NOMO-1 treated with DMSO at 0.1 percent for 48 hours (cell line): Measurements from ENCODE around the gene ZNF227.
A peak's percentile ranks its signal among the peaks of the same experiment; 100 is the strongest.
"Not testable (repeated sequence)": the region's sequence is repeated elsewhere in the genome, so short reads cannot be mapped to it uniquely, and the experiment has no call there.

Experiments used
- DNase-seq: peaks from one replicate; lab custom pipeline; 2025; ENCODE audit not compliant: unreplicated experiment; lab: John Stamatoyannopoulos, UW

ZNF227 gene

DNA sequence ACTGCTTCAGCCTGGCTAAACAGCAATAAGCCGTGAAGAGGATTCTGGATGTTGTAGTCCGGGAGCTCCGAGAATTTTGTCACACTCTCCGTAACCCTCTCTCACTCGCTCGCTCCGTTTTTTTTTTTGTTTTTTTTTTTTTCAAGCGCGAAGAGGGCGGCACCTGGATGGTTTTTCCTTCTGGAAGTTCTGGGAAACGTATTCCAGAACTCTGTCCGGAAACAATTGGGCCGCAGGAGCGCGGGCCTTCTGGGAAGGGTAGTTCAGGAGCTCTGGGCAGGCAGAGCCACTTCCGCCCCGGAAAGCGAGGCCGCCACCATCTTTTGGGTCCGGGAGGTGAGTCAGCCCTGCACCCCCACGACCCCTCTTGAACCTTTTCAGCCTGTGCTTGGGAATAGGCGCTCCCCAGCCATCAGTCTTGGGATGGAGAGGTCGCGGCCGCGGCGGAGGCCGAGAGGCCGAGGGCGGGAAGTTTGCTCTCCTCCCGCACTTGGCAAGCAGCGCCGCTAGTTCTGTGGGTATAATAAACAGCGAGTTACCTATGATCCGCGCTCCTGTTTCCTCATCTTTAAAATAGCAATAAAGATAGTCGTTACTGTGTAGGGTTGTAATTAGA is at the start of gene ZNF227:
Gene ZNF227, plus strand, starts transcription at position 283 of the 616 bp plus-strand sequence. CDS start 5,261 bp downstream, outside the sequence.
- DNase-seq: peak; percentile 69

DNA sequence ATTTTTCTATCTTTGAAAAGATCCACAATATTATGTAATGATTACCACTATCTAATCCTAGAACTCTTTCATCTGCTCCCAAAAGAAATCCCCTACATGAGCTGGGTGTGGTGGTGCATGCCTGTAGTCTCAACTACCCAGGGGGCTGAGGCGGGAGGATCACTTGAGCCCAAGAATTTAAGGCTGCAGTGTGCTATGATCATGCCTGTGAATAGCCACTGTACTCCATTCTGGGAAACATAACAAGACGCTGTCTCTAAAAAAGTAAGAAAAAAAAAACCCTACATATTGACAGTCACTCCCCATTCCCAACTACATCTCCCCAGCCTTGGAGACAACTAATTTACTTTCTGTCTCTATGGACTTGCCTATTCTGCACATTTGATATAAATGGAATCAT is 48.5 kb upstream of the ZNF227 start:
- DNase-seq: no peak

DNA sequence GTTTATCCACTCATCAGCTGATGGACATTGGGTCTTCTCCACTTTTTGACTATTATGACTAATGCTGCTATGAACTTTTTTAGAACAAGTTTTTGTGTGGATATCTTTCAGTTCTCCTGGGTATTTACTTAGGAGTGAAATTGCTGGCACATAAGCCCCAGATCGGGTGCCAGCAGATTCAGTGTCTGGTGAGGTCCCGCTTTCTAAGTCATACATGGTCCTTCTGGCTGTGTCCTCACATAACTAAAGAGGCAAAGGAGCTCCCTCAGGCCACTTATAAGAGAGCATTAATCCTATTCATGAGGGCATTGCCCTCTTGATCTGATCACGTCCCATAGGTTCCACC is 48.0 kb upstream of the ZNF227 start:
- no peak for DNase-seq

DNA sequence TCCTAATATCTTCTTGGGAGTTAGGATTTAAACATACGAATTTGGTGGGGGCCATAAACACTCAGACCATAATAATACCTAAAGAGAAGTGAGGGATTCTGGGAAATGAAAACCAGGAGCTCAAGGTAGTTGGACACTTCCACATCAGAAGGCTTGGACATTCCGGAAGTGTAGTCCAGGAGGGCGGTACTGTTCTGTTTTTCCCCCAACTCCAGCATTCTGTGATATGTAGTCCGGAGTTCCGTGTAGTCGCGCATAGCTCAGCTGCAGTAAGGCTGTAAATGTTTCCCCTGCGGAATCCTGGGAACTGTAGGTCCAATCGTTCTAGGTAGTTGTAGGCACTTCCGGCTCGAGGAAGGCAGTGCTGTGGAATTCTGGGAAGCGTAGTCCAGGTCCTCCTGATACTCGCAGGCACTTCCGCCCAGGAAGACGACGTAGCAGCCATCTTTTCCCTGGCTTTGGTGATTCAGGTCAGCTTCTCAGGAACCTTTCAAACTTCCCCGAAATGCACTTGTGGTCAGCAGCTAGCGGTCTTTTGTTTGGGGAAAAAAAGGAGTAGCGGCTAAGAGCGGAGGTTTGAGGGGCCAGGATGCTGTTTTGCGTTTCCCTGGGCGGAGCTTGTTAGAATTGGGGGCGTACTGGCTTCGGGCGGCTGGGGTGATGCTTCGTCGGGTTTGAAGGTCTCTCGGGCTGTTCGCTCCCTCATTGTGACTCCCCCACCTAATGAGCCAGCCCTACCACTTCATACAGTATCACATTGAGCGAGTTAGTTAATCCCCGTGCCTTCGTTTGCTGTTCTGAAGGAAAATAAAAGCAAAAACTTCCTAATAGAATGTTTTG is 47.4 kb upstream of the ZNF227 start, which contains the start of gene ZNF226:
Gene ZNF226, plus strand, starts transcription at position 428 of the 840 bp plus-strand sequence. CDS start 4,981 bp downstream, outside the sequence.
- DNase-seq: peak; percentile 97

DNA sequence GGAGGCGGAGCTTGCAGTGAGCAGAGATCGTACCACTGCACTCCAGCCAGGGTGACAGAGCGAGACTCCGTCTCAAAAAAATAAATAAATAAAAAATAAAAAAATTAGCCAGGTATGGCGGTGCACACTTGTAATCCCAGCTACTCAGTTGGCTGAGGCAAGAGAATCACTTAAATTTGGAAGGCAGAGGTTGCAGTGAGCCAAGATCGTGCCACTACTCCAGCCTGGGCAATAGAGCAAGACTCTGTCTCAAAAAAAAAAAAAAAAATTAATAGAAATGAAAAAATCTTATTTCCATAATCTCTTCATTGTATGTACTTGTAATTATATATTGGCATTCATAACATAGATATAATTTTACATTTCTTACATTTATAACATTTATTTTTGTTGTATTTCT is 41.7 kb upstream of the ZNF227 start:
- not testable (repeated sequence) for DNase-seq

DNA sequence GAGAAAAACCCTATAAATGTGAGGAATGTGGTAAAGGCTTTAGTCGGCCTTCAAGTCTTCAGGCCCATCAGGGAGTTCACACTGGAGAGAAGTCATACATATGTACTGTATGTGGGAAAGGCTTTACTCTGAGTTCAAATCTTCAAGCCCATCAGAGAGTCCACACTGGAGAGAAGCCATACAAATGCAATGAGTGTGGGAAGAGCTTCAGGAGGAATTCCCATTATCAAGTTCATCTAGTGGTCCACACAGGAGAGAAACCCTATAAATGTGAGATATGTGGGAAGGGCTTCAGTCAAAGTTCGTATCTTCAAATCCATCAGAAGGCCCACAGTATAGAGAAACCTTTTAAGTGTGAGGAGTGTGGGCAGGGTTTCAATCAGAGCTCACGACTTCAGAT is 35.7 kb upstream of the ZNF227 start:
- DNase-seq: no peak

DNA sequence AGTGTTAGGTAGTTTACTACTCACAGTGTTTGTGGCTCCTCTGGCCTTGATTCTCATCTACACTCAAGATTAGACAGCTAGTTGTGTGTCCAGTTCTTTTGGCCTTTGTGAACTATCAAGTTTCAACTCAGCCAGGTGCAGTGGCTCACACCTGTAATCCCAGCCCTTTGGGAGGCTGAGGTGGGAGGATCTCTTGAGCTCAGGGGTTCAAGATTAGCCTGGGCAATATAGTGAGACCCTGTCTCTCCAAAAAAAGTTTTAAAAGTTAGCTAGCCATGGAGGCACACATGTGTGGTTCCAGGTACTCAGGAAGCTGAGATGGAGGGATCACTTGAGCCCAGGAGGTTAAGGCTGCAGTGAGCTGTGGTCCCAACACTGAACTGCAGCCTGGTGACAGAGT is 31.4 kb upstream of the ZNF227 start:
- no peak for DNase-seq

DNA sequence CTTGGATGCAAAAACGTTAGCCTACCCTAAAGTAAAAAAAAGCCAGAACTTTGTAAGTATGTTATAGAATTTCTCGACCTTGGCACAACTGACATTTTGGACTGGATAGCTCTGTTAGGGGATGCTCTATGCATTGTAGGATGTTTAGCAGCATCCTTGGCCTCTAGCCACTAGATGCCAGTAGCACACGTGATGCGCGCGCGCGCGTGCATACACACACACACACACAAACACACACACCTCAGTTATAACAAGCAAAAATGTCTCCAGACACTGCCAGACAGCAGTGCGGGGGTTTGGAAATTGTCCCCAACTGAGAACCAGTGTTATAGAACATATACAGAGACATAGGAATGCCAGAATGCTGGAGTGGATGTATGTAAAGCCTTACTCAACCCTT is 30.2 kb upstream of the ZNF227 start:
- DNase-seq: no peak

DNA sequence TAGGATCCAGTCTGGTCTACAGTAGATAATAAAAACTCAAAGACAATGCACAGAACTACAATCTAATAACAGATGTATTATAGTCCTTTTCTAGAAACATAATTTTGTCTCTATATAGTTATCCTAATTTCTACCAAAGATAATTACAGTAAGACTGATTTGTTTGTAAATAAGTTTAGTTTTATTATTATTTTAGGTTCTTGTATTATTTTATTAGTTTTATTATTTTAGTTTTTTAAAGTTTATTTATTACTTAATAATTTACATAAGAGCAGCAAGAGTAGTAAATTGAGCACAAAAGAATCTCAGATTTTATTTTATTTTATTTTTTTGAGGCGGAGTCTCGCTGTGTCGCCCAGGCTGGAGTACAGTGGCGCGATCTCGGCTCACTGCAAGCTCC is 22.3 kb upstream of the ZNF227 start:
- no peak for DNase-seq

DNA sequence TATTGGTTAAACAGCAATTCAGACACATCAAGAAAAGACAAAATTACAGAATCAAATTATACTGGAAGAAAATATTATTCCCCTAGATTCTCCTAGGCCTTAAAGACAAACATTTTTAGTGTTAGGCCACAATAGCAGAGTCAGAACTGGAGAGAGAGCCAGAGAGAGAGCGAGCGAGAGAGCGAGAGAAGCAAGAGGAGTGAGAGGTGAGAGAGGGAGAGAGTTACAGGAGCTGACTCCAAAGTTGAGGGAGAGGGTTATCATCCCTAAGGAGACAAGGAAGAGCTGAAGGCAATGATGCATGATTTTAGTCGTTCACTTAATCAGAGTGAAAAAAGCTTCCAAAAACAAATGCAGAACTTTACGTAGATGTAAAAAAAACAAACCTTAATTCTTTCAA is 20.2 kb upstream of the ZNF227 start:
- DNase-seq: no peak

DNA sequence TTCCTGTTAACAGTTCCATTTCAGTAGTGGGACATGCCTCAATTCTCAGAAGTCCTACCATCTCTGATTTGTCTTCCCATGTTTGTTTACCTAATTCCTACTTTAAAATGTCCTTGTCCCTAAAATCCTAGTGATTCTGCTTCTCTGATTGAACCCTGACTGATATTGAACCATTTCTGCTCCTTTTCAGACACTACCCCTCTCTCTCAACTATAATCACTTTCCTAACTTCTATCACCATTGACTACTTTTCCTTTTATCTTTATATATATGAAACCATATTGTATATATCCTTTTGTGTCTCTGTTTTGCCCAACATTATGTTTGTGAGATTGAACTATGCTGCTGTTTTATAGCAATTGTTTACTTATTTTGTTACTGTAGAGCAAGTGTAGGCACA is 15.6 kb upstream of the ZNF227 start:
- no peak for DNase-seq

DNA sequence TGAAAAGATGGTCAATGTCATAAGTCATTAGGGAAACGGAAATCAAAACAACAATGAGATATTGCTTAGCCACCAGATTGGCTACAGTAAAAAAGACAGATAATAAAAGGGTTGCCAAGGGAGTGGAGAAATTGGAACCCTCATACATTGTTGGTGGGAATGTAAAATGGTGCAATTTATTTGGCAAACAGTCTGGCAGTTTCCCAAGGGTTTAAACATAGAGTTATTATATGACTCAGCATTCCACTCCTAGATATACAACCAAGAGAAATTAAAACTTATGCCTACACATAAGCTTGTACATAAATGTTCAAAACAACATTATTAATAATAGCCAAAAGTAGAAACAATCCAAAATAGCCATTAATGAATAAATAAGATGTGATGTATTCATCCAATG is 9.9 kb upstream of the ZNF227 start:
- no peak for DNase-seq

DNA sequence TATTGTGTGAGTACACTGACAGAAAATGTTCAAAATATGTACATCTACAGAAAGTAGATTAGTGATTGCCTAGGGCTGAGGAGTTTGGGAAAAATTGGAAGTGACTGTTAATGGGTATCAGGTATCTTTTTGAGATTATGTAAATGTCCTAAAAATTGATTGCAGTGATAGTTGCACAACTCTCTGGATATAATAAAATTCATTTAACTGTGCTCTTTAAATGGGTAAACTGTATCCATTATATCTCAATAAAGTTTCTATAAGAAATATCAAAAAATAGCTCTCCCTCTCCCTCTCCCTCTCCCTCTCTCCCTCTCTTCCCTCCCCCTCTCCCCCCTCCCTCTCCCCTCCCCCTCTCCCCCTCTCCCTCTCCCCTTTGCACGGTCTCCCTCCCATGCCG is 9.4 kb upstream of the ZNF227 start:
- DNase-seq: no peak

DNA sequence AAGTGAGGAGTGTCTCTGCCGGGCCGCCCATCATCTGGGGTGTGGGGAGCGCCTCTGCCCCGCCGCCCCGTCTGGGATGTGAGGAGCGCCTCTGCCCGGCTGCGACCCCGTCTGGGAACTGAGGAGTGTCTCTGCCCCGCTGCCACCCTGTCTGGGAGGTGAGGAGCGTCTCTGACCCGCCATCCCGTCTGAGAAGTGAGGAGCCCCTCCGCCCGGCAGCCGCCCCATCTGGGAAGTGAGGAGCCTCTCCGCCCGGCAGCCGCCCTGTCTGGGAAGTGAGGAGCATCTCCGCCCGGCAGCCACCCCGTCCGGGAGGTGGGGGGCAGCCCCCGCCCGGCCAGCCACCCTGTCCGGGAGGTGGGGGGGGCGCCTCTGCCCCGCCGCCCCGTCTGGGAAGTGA is 8.5 kb upstream of the ZNF227 start:
- not testable (repeated sequence) for DNase-seq

DNA sequence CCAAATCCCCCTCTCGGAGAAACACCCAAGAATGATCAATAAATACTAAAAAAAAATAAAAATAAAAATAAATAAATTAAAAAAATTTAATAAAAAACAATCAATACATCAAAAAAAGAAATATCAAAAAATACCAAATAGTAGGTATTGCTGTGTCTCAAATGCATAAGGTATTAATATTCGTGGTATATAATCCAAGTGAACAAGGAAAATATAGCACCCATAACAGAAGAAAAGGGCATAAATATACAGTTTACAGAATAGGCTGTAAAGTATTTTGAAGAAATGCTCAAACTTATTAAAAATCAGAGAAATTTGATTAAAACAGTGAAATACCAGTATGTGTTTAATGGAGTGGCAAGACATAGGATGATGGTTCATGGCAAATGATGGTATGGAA is 7.6 kb upstream of the ZNF227 start:
- DNase-seq: no peak

DNA sequence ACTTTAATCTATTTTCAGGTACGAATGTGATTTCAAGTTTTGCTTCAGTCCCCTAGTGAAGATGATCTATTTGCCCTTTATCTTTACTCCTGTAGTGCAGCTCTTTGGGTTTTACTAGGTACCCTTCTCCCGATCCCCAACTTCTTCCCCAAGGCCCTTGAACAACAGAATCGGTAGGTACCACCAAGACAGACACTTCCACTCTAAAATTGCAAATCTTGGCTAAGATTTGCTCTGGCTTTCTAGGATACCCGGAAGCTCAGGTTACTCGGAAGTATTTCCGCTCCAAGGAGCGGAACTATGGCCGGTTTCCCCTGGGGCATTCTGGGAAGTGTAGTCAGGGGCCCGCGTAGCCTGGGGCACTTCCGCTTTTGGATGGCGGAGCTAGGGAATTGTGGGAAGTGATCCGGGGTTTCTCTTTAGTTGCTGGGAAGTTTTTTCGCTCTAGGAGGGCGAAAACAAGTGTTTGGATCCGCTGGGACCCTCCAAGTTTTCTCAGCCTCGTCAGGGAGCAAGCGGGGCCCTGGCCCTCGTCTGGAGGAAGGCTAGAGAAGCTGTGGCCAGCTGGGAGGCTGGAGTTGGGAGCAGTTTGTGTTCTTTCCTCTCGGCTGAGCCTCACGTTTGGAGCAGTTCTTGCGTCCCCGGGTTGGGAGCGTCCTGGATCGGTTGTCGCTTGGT is 5.1 kb upstream of the ZNF227 start:
- peak; percentile 86 for DNase-seq

DNA sequence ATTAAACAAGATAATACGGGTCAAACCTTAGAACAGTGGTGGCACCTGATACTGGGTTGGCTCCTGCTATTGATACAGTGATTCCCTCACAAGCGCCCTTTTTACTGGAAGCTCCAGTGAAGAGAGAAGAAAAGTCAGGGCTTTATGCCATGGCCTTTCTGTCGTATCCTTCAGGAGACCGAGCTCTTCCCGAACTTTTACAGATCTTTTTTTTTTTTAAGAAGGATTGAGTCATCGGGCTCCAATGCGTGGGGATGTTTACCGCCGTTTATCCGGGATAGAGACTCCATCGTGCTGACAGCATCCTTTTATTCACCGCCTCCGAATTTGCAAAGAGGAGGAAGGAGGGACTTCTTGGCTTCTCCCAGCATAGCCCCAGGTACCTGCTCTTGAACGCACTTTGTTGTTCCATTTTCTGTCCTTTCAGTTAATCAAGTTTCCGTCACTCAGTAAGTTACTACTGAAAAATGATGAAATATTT is 574 bp downstream of the ZNF227 start:
- DNase-seq: no peak

DNA sequence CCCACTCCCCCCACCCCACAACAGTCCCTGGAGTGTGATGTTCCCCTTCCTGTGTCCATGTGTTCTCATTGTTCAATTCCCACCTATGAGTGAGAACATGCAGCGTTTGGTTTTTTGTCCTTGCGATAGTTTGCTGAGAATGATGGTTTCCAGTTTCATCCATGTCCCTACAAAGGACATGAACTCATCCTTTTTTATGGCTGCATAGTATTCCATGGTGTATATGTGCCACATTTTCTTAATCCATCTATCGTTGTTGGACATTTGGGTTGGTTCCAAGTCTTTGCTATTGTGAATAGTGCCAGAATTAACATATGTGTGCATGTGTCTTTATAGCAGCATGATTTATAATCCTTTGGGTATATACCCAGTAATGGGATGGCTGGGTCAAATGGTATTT is 7.6 kb downstream of the ZNF227 start:
- not testable (repeated sequence) for DNase-seq

DNA sequence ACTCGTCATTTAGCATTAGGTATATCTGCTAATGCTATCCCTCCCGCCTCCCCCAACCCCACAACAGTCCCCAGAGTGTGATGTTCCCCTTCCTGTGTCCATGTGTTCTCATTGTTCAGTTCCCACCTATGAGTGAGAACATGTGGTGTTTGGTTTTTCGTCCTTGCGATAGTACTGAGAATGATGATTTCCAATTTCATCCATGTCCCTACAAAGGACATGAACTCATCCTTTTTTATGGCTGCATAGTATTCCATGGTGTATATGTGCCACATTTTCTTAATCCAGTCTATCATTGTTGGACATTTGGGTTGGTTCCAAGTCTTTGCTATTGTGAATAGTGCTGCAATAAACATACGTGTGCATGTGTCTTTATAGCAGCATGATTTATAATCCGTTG is 8.4 kb downstream of the ZNF227 start:
- not testable (repeated sequence) for DNase-seq

DNA sequence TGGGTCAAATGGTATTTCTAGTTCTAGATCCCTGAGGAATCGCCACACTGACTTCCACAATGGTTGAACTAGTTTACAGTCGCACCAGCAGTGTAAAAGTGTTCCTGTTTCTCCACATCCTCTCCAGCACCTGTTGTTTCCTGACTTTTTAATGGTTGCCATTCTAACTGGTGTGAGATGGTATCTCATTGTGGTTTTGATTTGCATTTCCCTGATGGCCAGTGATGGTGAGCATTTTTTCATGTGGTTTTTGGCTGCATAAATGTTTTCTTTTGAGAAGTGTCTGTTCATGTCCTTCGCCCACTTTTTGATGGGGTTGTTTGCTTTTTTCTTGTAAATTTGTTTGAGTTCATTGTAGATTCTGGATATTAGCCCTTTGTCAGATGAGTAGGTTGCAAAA is 9.0 kb downstream of the ZNF227 start:
- DNase-seq: not testable (repeated sequence)

DNA sequence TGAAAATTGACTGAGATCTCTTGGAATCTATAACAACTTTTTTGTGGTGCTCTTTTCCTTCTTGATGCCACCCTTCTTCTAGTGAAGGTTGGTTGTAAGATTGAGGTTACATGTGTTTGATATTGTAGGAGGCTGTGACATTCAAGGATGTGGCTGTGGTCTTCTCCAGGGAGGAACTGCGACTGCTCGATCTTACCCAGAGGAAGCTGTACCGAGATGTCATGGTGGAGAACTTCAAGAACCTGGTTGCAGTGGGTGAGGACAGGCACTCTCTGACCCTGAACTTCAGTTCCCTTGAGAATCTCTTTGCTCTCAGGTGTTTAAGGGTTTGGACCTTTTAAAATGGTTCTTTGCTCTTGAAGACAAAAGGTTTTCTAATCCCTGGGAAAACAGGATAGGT is 16.0 kb downstream of the ZNF227 start:
- DNase-seq: no peak

DNA sequence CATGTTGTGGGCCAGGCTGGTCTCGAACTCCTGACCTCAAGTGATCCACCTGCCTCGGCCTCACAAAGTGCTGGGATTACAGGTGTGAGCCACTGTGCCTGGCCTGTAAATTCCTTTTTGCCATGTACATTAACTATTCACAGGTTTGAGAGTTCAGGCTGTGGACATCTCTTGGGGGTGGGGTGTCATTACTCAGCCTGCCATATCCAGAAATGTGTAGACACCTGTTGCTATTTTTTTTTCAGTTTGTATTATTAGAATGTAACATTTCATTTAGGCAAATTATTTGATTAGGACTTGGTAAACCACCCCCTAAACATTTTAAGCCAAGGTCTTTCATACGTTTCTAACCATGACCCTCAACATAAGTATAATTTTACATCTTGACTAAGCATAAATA is 20.5 kb downstream of the ZNF227 start:
- no peak for DNase-seq
